Osteoblast (primary cell): Measurements from ENCODE around the gene NDUFV2. TPM values are rescaled to one million over a fixed set of nuclear protein-coding genes. Genes with fewer than 3 reads are reported as not detected.

Experiments
- DNase-seq: peaks from one replicate; pipeline ENCODE4 v3.0.0; 2011; ENCODE audit warnings: low spot score, mixed read lengths; ENCODE audit not compliant: insufficient read length; ENCODE audit errors: missing footprints
- H2AFZ ChIP-seq: 2 replicates; pipeline ENCODE4 v1.6.0; 2011; ENCODE audit warnings: mild to moderate bottlenecking, low read length
- H3K27ac ChIP-seq: 2 replicates; pipeline ENCODE4 v1.5.1; 2011; ENCODE audit warnings: mild to moderate bottlenecking, low read depth, low read length, moderate library complexity
- H3K27me3 ChIP-seq: 2 replicates; pipeline ENCODE4 v1.6.0; 2012; ENCODE audit warnings: mild to moderate bottlenecking, control low read depth, inconsistent platforms, low read length, moderate library complexity; ENCODE audit not compliant: insufficient read depth
- H3K36me3 ChIP-seq: 2 replicates; pipeline ENCODE4 v1.5.1; 2011; ENCODE audit warnings: mild to moderate bottlenecking, low read length, control low read depth, moderate library complexity; ENCODE audit not compliant: insufficient read depth
- H3K4me1 ChIP-seq: 2 replicates; pipeline ENCODE4 v1.5.1; 2011; ENCODE audit warnings: mild to moderate bottlenecking, low read length, control low read depth, moderate library complexity; ENCODE audit not compliant: insufficient read depth
- H3K4me2 ChIP-seq: 2 replicates; pipeline ENCODE4 v1.6.0; 2011; ENCODE audit warnings: mild to moderate bottlenecking, low read length; ENCODE audit not compliant: insufficient read depth
- H3K4me3 ChIP-seq: fragments of 200-600 bp; sonication (generic); 3 replicates; pipeline ENCODE4 v1.5.1; 2012; ENCODE audit warnings: mild to moderate bottlenecking, low read length, inconsistent platforms; ENCODE audit not compliant: insufficient read depth
- H3K79me2 ChIP-seq: 2 replicates; pipeline ENCODE4 v1.6.0; 2012; ENCODE audit warnings: mild to moderate bottlenecking, low read length, control low read depth, inconsistent platforms; ENCODE audit not compliant: insufficient read depth
- H3K9me3 ChIP-seq: 2 replicates; pipeline ENCODE4 v1.5.1; 2011; ENCODE audit warnings: low read depth, low read length, control low read depth
- H4K20me1 ChIP-seq: 2 replicates; pipeline ENCODE4 v1.6.0; 2012; ENCODE audit warnings: mild to moderate bottlenecking, low read length, control low read depth; ENCODE audit not compliant: insufficient read depth
- CTCF ChIP-seq: IDR thresholded peaks from 2 replicates; pipeline ENCODE4 v1.5.1; 2011; ENCODE audit warnings: mild to moderate bottlenecking, low read depth, low read length, moderate library complexity; ENCODE audit errors: extremely low read depth
- total RNA-seq: library from RNA; depleted of rRNA; stranded (reverse); fragments of >200 nt; gene quantifications from 2 replicates; pipeline ENCODE4 v1.2.3, GENCODE V29; 2012

Gene NDUFV2
- total RNA-seq, 1 donor: 95.9 TPM

- H3K4me3 ChIP-seq: no peak overlapping the region
Measured at GRCh38 chr18:9057646-9058045, 44.9 kb upstream of the NDUFV2 start.

GRCh38 chr18:9058406-9058805 lies 44.1 kb upstream of the NDUFV2 start:
- no peaks in the 10 kb centered on the region for H3K27me3 ChIP-seq
- H3K4me3 ChIP-seq: no peak overlapping the region
- peak overlapping the region; percentile 15 for H3K4me2 ChIP-seq
- peaks cover 8% of the 10 kb centered on the region for H3K4me1 ChIP-seq
- no peak overlapping the region for H3K27ac ChIP-seq
- no peak for DNase-seq
- H3K9me3 ChIP-seq: no peaks in the 10 kb centered on the region
- no peaks in the 10 kb centered on the region for H3K79me2 ChIP-seq
- no peaks in the 10 kb centered on the region for H3K36me3 ChIP-seq
- peak overlapping the region; percentile 12 for H2AFZ ChIP-seq
- no peaks in the 10 kb centered on the region for H4K20me1 ChIP-seq
- no peak for TF ChIP-seq CTCF

More at GRCh38 chr18:9057646-9058045, 44.9 kb upstream of the NDUFV2 start:
- no peak overlapping the region for H2AFZ ChIP-seq
- H3K79me2 ChIP-seq: no peaks in the 10 kb centered on the region
- H4K20me1 ChIP-seq: no peaks in the 10 kb centered on the region
- H3K27me3 ChIP-seq: no peaks in the 10 kb centered on the region
- no peak overlapping the region for H3K4me2 ChIP-seq
- TF ChIP-seq CTCF: no peak
- H3K9me3 ChIP-seq: no peaks in the 10 kb centered on the region
- no peak for DNase-seq
- no peak overlapping the region for H3K27ac ChIP-seq
- H3K4me1 ChIP-seq: peaks cover 8% of the 10 kb centered on the region
- H3K36me3 ChIP-seq: no peaks in the 10 kb centered on the region

GRCh38 chr18:9062418-9062751 lies 40.1 kb upstream of the NDUFV2 start:
- Histone ChIP-seq H3K9me3 (no peaks in the 10 kb centered on the region), H3K4me2 (no peak overlapping the region), H2AFZ (no peak overlapping the region), H3K79me2 (no peaks in the 10 kb centered on the region), H4K20me1 (no peaks in the 10 kb centered on the region), H3K4me3 (no peak overlapping the region), H3K27me3 (no peaks in the 10 kb centered on the region), H3K27ac (no peak overlapping the region), H3K4me1 (no peaks in the 10 kb centered on the region), H3K36me3 (no peaks in the 10 kb centered on the region)
- no peak for DNase-seq
- TF ChIP-seq CTCF: no peak

- Histone ChIP-seq H3K4me3 (no peak overlapping the region), H3K4me1 (peaks cover 4% of the 10 kb centered on the region), H3K27me3 (no peaks in the 10 kb centered on the region), H3K79me2 (no peaks in the 10 kb centered on the region), H4K20me1 (no peaks in the 10 kb centered on the region), H3K27ac (no peak overlapping the region), H2AFZ (no peak overlapping the region), H3K36me3 (no peaks in the 10 kb centered on the region), H3K4me2 (no peak overlapping the region), H3K9me3 (no peaks in the 10 kb centered on the region)
- DNase-seq: no peak
- no peak for TF ChIP-seq CTCF
Measured at GRCh38 chr18:9065864-9066263, 36.6 kb upstream of the NDUFV2 start.
